ENCODE measurements around the gene POLR3GL.
"Not testable (repeated sequence)": the region's sequence is repeated elsewhere in the genome, so short reads cannot be mapped to it uniquely, and the experiment has no call there.

- TF ChIP-seq, protein P1, sequence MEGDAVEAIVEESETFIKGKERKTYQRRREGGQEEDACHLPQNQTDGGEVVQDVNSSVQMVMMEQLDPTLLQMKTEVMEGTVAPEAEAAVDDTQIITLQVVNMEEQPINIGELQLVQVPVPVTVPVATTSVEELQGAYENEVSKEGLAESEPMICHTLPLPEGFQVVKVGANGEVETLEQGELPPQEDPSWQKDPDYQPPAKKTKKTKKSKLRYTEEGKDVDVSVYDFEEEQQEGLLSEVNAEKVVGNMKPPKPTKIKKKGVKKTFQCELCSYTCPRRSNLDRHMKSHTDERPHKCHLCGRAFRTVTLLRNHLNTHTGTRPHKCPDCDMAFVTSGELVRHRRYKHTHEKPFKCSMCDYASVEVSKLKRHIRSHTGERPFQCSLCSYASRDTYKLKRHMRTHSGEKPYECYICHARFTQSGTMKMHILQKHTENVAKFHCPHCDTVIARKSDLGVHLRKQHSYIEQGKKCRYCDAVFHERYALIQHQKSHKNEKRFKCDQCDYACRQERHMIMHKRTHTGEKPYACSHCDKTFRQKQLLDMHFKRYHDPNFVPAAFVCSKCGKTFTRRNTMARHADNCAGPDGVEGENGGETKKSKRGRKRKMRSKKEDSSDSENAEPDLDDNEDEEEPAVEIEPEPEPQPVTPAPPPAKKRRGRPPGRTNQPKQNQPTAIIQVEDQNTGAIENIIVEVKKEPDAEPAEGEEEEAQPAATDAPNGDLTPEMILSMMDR (IDR thresholded peaks at IDR 0.05) = not testable (repeated sequence)
- TF ChIP-seq EP300, POLR2AphosphoS5, POLR2A (IDR thresholded peaks at IDR 0.05): not testable (repeated sequence)
Measured at GRCh38 chr1:146026650-146027049, 62.2 kb downstream of the POLR3GL start.
